HepG2 (cell line): ENCODE data around the gene CXCR5. TPM values are rescaled to one million over a fixed set of nuclear protein-coding genes. Genes with fewer than 3 reads are reported as not detected.

Experiments
- ATAC-seq: fragments of 200-7000 bp; cut with Tn5 transposase; 3 replicates; pipeline ENCODE4 v1.9.1; 2020; ENCODE audit warnings: mild to moderate bottlenecking, moderate library complexity
- BruUV-seq: library from RNA; stranded (reverse); fragments of 400-500 nt; replicated peaks from 2 replicates; lab custom pipeline; 2021; lab: Mats Ljungman, UMichigan
- CTCF ChIA-PET: fragments of 300-600 bp; formaldehyde crosslinking; extraction: SDS; loops from one replicate; lab custom pipeline; 2021; ENCODE audit warnings: low total read pairs, inconsistent platforms, low intra/inter-chr PET ratio; lab: Yijun Ruan, JAX
- POLR2A ChIA-PET: fragments of 350-600 bp; sonication (Branson Sonifier 250); formaldehyde crosslinking; loops from one replicate; lab custom pipeline; 2020; ENCODE audit warnings: antibody characterized with exemption, inconsistent platforms; lab: Yijun Ruan, JAX
- DNase-seq: peaks from one replicate; pipeline ENCODE4 v3.0.0-alpha.2; 2015; ENCODE audit warnings: low spot score
- FAIRE-seq: peaks from 3 replicates; lab custom pipeline; 2011; peaks lifted over from hg19 to GRCh38; lab: Jason Lieb, UNC
- H2AFZ ChIP-seq: one replicate; pipeline ENCODE4 v1.6.1; 2011; ENCODE audit warnings: low read length, inconsistent platforms
- H3K27ac ChIP-seq: fragments of 300-600 bp; 3 replicates; pipeline ENCODE4 v1.8.0; 2011; ENCODE audit warnings: mixed run types, mild to moderate bottlenecking, mixed read lengths, low read length, inconsistent platforms; ENCODE audit not compliant: insufficient read depth; ENCODE audit errors: extremely low read length
- H3K27me3 ChIP-seq, 2 experiments: fragments of 200-600 bp in 1 of 2; 2 replicates in 1 of 2; 3 replicates in 1 of 2; pipeline versions ENCODE4 v1.6.0 to v1.8.0; 2011; ENCODE audit warnings: low read length in 2 of 2, mild to moderate bottlenecking in 2 of 2, moderate library complexity in 2 of 2, inconsistent platforms in 1 of 2; ENCODE audit not compliant: insufficient read depth in 2 of 2, control insufficient read depth in 1 of 2
- H3K36me3 ChIP-seq, 2 experiments: fragments of 200-600 bp in 1 of 2; replicated peaks in 1 of 2; 2 replicates in 1 of 2; 3 replicates in 1 of 2; pipeline versions ENCODE4 v1.5.1 to v1.8.0; 2011; ENCODE audit warnings: low read length in 2 of 2, inconsistent platforms in 1 of 2; ENCODE audit not compliant: insufficient read depth in 2 of 2, control insufficient read depth in 1 of 2
- H3K4me1 ChIP-seq: 2 replicates; pipeline ENCODE4 v1.5.1; 2012; ENCODE audit warnings: low read length, inconsistent platforms; ENCODE audit not compliant: insufficient read depth
- H3K4me2 ChIP-seq: 2 replicates; pipeline ENCODE4 v1.6.0; 2011; ENCODE audit warnings: low read depth, low read length, inconsistent platforms
- H3K4me3 ChIP-seq, 3 experiments: fragments of 200-600 bp in 1 of 3; sonication (generic), shearing (Covaris generic) in 1 of 3; replicated peaks in 1 of 3; 2 replicates each; pipeline ENCODE4 v1.5.1; 2011 to 2016; ENCODE audit warnings: low read length in 3 of 3, inconsistent platforms in 2 of 3, low read depth in 2 of 3, mild to moderate bottlenecking in 2 of 3, control low read depth in 1 of 3, mixed read lengths in 1 of 3; ENCODE audit not compliant: insufficient read depth in 1 of 3
- H3K79me2 ChIP-seq: one replicate; pipeline ENCODE4 v1.6.1; 2011; ENCODE audit warnings: low read length, inconsistent platforms; ENCODE audit not compliant: insufficient read depth
- H3K9ac ChIP-seq: 2 replicates; pipeline ENCODE4 v1.6.0; 2011; ENCODE audit warnings: mild to moderate bottlenecking, low read depth, low read length, inconsistent platforms; ENCODE audit not compliant: insufficient read depth
- H3K9me3 ChIP-seq: 2 replicates; pipeline ENCODE4 v1.5.1; 2012; ENCODE audit warnings: mild to moderate bottlenecking, low read length
- H4K20me1 ChIP-seq: 2 replicates; pipeline ENCODE4 v1.6.0; 2011; ENCODE audit warnings: inconsistent platforms, mild to moderate bottlenecking, low read length, moderate library complexity; ENCODE audit not compliant: insufficient read depth
- FOSL2 ChIP-seq: sonication (generic); formaldehyde crosslinking; IDR thresholded peaks from 2 replicates; pipeline ENCODE4 v1.4.0; 2020; ENCODE audit warnings: missing genetic modification reagents
- HMGXB4 ChIP-seq, 2 experiments: sonication (generic) in 1 of 2; formaldehyde crosslinking in 1 of 2; IDR thresholded peaks; 2 replicates each; pipeline versions ENCODE4 v1.4.0 to v1.6.1; 2018 to 2020; ENCODE audit warnings: missing genetic modification reagents in 2 of 2, borderline replicate concordance in 1 of 2, low read depth in 1 of 2, mild to moderate bottlenecking in 1 of 2, missing biosample characterization in 1 of 2
- HNF1A ChIP-seq, 2 experiments: sonication (generic) in 1 of 2; formaldehyde crosslinking in 1 of 2; IDR thresholded peaks; 2 replicates each; pipeline versions ENCODE4 v1.4.0 to v1.6.1; 2016 to 2020; ENCODE audit warnings: borderline replicate concordance in 1 of 2, low read depth in 1 of 2, mild to moderate bottlenecking in 1 of 2, missing genetic modification reagents in 1 of 2
- NR2C2 ChIP-seq: sonication (generic); formaldehyde crosslinking; IDR thresholded peaks from 2 replicates; pipeline ENCODE4 v1.4.0; 2020; ENCODE audit warnings: missing genetic modification reagents, mild to moderate bottlenecking, moderate library complexity, borderline replicate concordance
- RARA ChIP-seq: IDR thresholded peaks from 2 replicates; pipeline ENCODE4 v1.6.1; 2016; ENCODE audit warnings: missing genetic modification reagents, missing compliant biosample characterization
- SAP130 ChIP-seq: IDR thresholded peaks from 2 replicates; pipeline ENCODE4 v1.6.1; 2016; ENCODE audit warnings: low read depth
- SRSF1 ChIP-seq: fragments of 200-400 bp; formaldehyde crosslinking; optimal IDR thresholded peaks from 2 replicates; pipeline ENCODE3; 2017; ENCODE audit warnings: mild to moderate bottlenecking, low read depth, low read length, moderate library complexity
- U2AF1 ChIP-seq: fragments of 200-400 bp; formaldehyde crosslinking; optimal IDR thresholded peaks from 2 replicates; pipeline ENCODE3; 2017; ENCODE audit warnings: mild to moderate bottlenecking, low read depth, low read length
- ZMYM3 ChIP-seq: sonication (generic); formaldehyde crosslinking; IDR thresholded peaks from 2 replicates; pipeline ENCODE4 v1.5.1; 2020; ENCODE audit warnings: mild to moderate bottlenecking, missing genetic modification reagents
- ZNF33A ChIP-seq: sonication (generic); formaldehyde crosslinking; IDR thresholded peaks from 2 replicates; pipeline ENCODE4 v1.5.1; 2020; ENCODE audit warnings: missing genetic modification reagents, mild to moderate bottlenecking, moderate library complexity, borderline replicate concordance
- ZNF772 ChIP-seq: sonication (generic); formaldehyde crosslinking; IDR thresholded peaks from 2 replicates; pipeline ENCODE4 v1.5.0; 2020; ENCODE audit warnings: mild to moderate bottlenecking, missing genetic modification reagents
- WGBS: methylation state at CpG from one replicate; pipeline ENCODE4 v1.1.6; 2017; ENCODE audit warnings: low lambda C conversion rate; 5-methylcytosine and 5-hydroxymethylcytosine counted together
- in situ Hi-C: cut with HindIII; loops from 2 replicates; pipeline ENCODE4 v1.10.0; 2017; ENCODE audit warnings: low pct_unique_long_range_greater_than_20kb; ENCODE audit not compliant: extremely low pct_ligation_motif_present
- intact Hi-C: fragments of 100-400 bp; cut with micrococcal nuclease; formaldehyde crosslinking; loops from one replicate; pipeline ENCODE4 v1.10.0; 2022; ENCODE audit not compliant: unreplicated experiment
- polyA plus RNA-seq, 8 experiments: library from polyadenylated mRNA; depleted of rRNA in 3 of 8; stranded (reverse) in 7 of 8; unstranded in 1 of 8; fragments of >200 nt; fragmentation: Illumina TruSeq in 4 of 8; extraction: Trizol in 4 of 8; gene quantifications; 2 replicates each; pipeline versions ENCODE4 v1.2.1 to v1.2.3, GENCODE V29; 2011 to 2016; ENCODE audit warnings: low read depth in 4 of 8, missing spikeins in 1 of 8, mixed read lengths in 1 of 8; ENCODE audit not compliant: insufficient read depth in 1 of 8
- total RNA-seq, 5 experiments: library from RNA; depleted of rRNA; stranded (reverse); fragments of >200 nt; fragmentation: Illumina TruSeq; extraction: Trizol; gene quantifications; 2 replicates each; pipeline ENCODE4 v1.2.3, GENCODE V29; 2016; ENCODE audit warnings: low read depth in 1 of 5
- TF ChIP-seq, protein P1 (sequence below): sonication (generic); formaldehyde crosslinking; IDR thresholded peaks from 2 replicates; pipeline ENCODE4 v1.5.0; 2020; ENCODE audit warnings: missing genetic modification reagents
- TF ChIP-seq, protein P2 (sequence below): sonication (generic); formaldehyde crosslinking; IDR thresholded peaks from 2 replicates; pipeline ENCODE4 v1.8.1; 2022; ENCODE audit warnings: mild to moderate bottlenecking, missing genetic modification reagents

Gene CXCR5
- total and polyA plus RNA-seq, 2 of the 13 experiments (the other 11 are each of a cell fraction or from before 2014, with no cell fraction given) = not detected

GRCh38 chr11:118938491-118939403, 55.1 kb downstream of the CXCR5 start:
- no TSS peak for BruUV-seq
- peak; percentile 72 for DNase-seq
- ATAC-seq = peak; percentile 66
- peaks cover 0 to 19% of the 10 kb centered on the region in 2 experiments; a peak in 2 of 5 replicates for H3K27me3 ChIP-seq
- peaks cover 32% of the 10 kb centered on the region for H3K4me1 ChIP-seq
- H3K36me3 ChIP-seq = no peaks in the 10 kb centered on the region
- no peak for FAIRE-seq
- H2AFZ ChIP-seq = no peak overlapping the region
- H3K27ac ChIP-seq = no peak overlapping the region
- WGBS = 12% methylated on average over 11 of the region's 11 CpGs
- ChIA-PET POLR2A (no interaction called here), CTCF (no interaction called here)
- no peak overlapping the region for H3K9ac ChIP-seq
- in situ Hi-C loops = no loop called here
- no peak overlapping the region for H3K4me2 ChIP-seq
- intact Hi-C loops = no loop called here
- H3K9me3 ChIP-seq = no peaks in the 10 kb centered on the region
- no peaks in the 10 kb centered on the region for H4K20me1 ChIP-seq
- H3K4me3 ChIP-seq = no peak overlapping the region
- no peaks in the 10 kb centered on the region for H3K79me2 ChIP-seq
- TF ChIP-seq HNF1A (IDR thresholded peaks at IDR 0.05; ENCODE audit: low read depth) (no peak), HNF1A (CRISPR knock-in tag; IDR thresholded peaks at IDR 0.05; ENCODE audit: borderline replicate concordance) (no peak), FOSL2 (CRISPR knock-in tag) (peak; percentile 80), U2AF1 (no peak), SRSF1 (no peak), ZNF33A (CRISPR knock-in tag) (no peak), ZNF772 (CRISPR knock-in tag) (no peak), ZMYM3 (CRISPR knock-in tag) (0 out of 2 replicates have a peak, but pooled peaks have one; percentile 42), NR2C2 (CRISPR knock-in tag) (no peak), SAP130 (CRISPR knock-in tag) (peak; percentile 30; the same call in 1 of the 2 replicates), HMGXB4 (CRISPR knock-in tag; IDR thresholded peaks at IDR 0.05; ENCODE audit: borderline replicate concordance in 1 of 2, low read depth in 1 of 2) (no peak), RARA (peak; percentile 66)
- TF ChIP-seq, protein P1, sequence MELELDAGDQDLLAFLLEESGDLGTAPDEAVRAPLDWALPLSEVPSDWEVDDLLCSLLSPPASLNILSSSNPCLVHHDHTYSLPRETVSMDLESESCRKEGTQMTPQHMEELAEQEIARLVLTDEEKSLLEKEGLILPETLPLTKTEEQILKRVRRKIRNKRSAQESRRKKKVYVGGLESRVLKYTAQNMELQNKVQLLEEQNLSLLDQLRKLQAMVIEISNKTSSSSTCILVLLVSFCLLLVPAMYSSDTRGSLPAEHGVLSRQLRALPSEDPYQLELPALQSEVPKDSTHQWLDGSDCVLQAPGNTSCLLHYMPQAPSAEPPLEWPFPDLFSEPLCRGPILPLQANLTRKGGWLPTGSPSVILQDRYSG (CRISPR knock-in tag) = no peak
- TF ChIP-seq, protein P2, sequence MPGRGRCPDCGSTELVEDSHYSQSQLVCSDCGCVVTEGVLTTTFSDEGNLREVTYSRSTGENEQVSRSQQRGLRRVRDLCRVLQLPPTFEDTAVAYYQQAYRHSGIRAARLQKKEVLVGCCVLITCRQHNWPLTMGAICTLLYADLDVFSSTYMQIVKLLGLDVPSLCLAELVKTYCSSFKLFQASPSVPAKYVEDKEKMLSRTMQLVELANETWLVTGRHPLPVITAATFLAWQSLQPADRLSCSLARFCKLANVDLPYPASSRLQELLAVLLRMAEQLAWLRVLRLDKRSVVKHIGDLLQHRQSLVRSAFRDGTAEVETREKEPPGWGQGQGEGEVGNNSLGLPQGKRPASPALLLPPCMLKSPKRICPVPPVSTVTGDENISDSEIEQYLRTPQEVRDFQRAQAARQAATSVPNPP (CRISPR knock-in tag) = no peak
